ENCODE data around the gene TRIM60.
"Not testable (repeated sequence)": the region's sequence is repeated elsewhere in the genome, so short reads cannot be mapped to it uniquely, and the experiment has no call there.

Gene TRIM60

GRCh38 chr4:165006886-165007285 lies 24.9 kb upstream of the TRIM60 start:
- Histone ChIP-seq H3K4me3 (ENCODE audit: low read depth in 1 of 2, low read length in 2 of 2) (no peak overlapping the region), H3K27ac (ENCODE audit: low read depth, low read length) (no peak overlapping the region), H3K27me3 (ENCODE audit: control insufficient read depth in 1 of 2, insufficient read depth in 2 of 2, low read length in 2 of 2) (peaks cover 0 to 6% of the 10 kb centered on the region in 2 donors), H3K36me3 (ENCODE audit: control insufficient read depth in 1 of 2, insufficient read depth in 2 of 2, low read length in 2 of 2) (no peaks in the 10 kb centered on the region), H3K9me3 (ENCODE audit: control insufficient read depth in 1 of 2, low read length in 2 of 2) (no peaks in the 10 kb centered on the region), H3K4me1 (ENCODE audit: control insufficient read depth in 1 of 2, insufficient read depth in 2 of 2, low read length in 2 of 2) (no peaks in the 10 kb centered on the region), H3K9ac (ENCODE audit: low read depth in 1 of 2, low read length in 2 of 2) (no peak overlapping the region)

GRCh38 chr4:165009493-165010227 lies 22.1 kb upstream of the TRIM60 start:
- H3K27ac ChIP-seq (ENCODE audit: low read depth, low read length), result no peak overlapping the region
- no peaks in the 10 kb centered on the region for H3K9me3 ChIP-seq (ENCODE audit: control insufficient read depth in 1 of 2, low read length in 2 of 2)
- H3K27me3 ChIP-seq (ENCODE audit: control insufficient read depth in 1 of 2, insufficient read depth in 2 of 2, low read length in 2 of 2), result peaks cover 0 to 6% of the 10 kb centered on the region in 2 donors
- no peak overlapping the region for H3K4me3 ChIP-seq (ENCODE audit: low read depth in 1 of 2, low read length in 2 of 2)
- H3K9ac ChIP-seq (ENCODE audit: low read depth in 1 of 2, low read length in 2 of 2), result no peak overlapping the region
- no peaks in the 10 kb centered on the region for H3K36me3 ChIP-seq (ENCODE audit: control insufficient read depth in 1 of 2, insufficient read depth in 2 of 2, low read length in 2 of 2)
- no peaks in the 10 kb centered on the region for H3K4me1 ChIP-seq (ENCODE audit: control insufficient read depth in 1 of 2, insufficient read depth in 2 of 2, low read length in 2 of 2)

GRCh38 chr4:165010487-165010886 lies 21.3 kb upstream of the TRIM60 start:
- no peak overlapping the region for H3K4me3 ChIP-seq (ENCODE audit: low read depth in 1 of 2, low read length in 2 of 2)
- H3K27ac ChIP-seq (ENCODE audit: low read depth, low read length), result no peak overlapping the region
- no peaks in the 10 kb centered on the region for H3K36me3 ChIP-seq (ENCODE audit: control insufficient read depth in 1 of 2, insufficient read depth in 2 of 2, low read length in 2 of 2)
- H3K27me3 ChIP-seq (ENCODE audit: control insufficient read depth in 1 of 2, insufficient read depth in 2 of 2, low read length in 2 of 2), result peaks cover 0 to 6% of the 10 kb centered on the region in 2 donors
- no peak overlapping the region for H3K9ac ChIP-seq (ENCODE audit: low read depth in 1 of 2, low read length in 2 of 2)
- H3K9me3 ChIP-seq (ENCODE audit: control insufficient read depth in 1 of 2, low read length in 2 of 2), result no peaks in the 10 kb centered on the region
- H3K4me1 ChIP-seq (ENCODE audit: control insufficient read depth in 1 of 2, insufficient read depth in 2 of 2, low read length in 2 of 2), result no peaks in the 10 kb centered on the region

- H3K27me3 ChIP-seq (ENCODE audit: control insufficient read depth in 1 of 2, insufficient read depth in 2 of 2, low read length in 2 of 2), result peaks cover 0 to 6% of the 10 kb centered on the region in 2 donors
- no peak overlapping the region for H3K9ac ChIP-seq (ENCODE audit: low read depth in 1 of 2, low read length in 2 of 2)
These were observed 20.8 kb upstream of the TRIM60 start for GRCh38 chr4:165010991-165011390.

GRCh38 chr4:165011403-165011802 lies 20.4 kb upstream of the TRIM60 start:
- Histone ChIP-seq H3K27ac (ENCODE audit: low read depth, low read length) (no peak overlapping the region), H3K4me1 (ENCODE audit: control insufficient read depth in 1 of 2, insufficient read depth in 2 of 2, low read length in 2 of 2) (no peaks in the 10 kb centered on the region), H3K4me3 (ENCODE audit: low read depth in 1 of 2, low read length in 2 of 2) (no peak overlapping the region), H3K9ac (ENCODE audit: low read depth in 1 of 2, low read length in 2 of 2) (no peak overlapping the region), H3K27me3 (ENCODE audit: control insufficient read depth in 1 of 2, insufficient read depth in 2 of 2, low read length in 2 of 2) (peaks cover 0 to 6% of the 10 kb centered on the region in 2 donors), H3K9me3 (ENCODE audit: control insufficient read depth in 1 of 2, low read length in 2 of 2) (no peaks in the 10 kb centered on the region), H3K36me3 (ENCODE audit: control insufficient read depth in 1 of 2, insufficient read depth in 2 of 2, low read length in 2 of 2) (no peaks in the 10 kb centered on the region)

More at GRCh38 chr4:165010991-165011390, 20.8 kb upstream of the TRIM60 start:
- no peaks in the 10 kb centered on the region for H3K36me3 ChIP-seq (ENCODE audit: control insufficient read depth in 1 of 2, insufficient read depth in 2 of 2, low read length in 2 of 2)
- H3K4me1 ChIP-seq (ENCODE audit: control insufficient read depth in 1 of 2, insufficient read depth in 2 of 2, low read length in 2 of 2), result no peaks in the 10 kb centered on the region
- no peaks in the 10 kb centered on the region for H3K9me3 ChIP-seq (ENCODE audit: control insufficient read depth in 1 of 2, low read length in 2 of 2)
- H3K4me3 ChIP-seq (ENCODE audit: low read depth in 1 of 2, low read length in 2 of 2), result no peak overlapping the region
- no peak overlapping the region for H3K27ac ChIP-seq (ENCODE audit: low read depth, low read length)

GRCh38 chr4:165013691-165014090 lies 18.1 kb upstream of the TRIM60 start:
- H3K36me3 ChIP-seq (ENCODE audit: control insufficient read depth in 1 of 2, insufficient read depth in 2 of 2, low read length in 2 of 2), result no peaks in the 10 kb centered on the region
- no peaks in the 10 kb centered on the region for H3K4me1 ChIP-seq (ENCODE audit: control insufficient read depth in 1 of 2, insufficient read depth in 2 of 2, low read length in 2 of 2)
- no peak overlapping the region for H3K4me3 ChIP-seq (ENCODE audit: low read depth in 1 of 2, low read length in 2 of 2)
- H3K9me3 ChIP-seq (ENCODE audit: control insufficient read depth in 1 of 2, low read length in 2 of 2), result no peaks in the 10 kb centered on the region
- H3K9ac ChIP-seq (ENCODE audit: low read depth in 1 of 2, low read length in 2 of 2), result no peak overlapping the region
- peaks cover 0 to 6% of the 10 kb centered on the region in 2 donors for H3K27me3 ChIP-seq (ENCODE audit: control insufficient read depth in 1 of 2, insufficient read depth in 2 of 2, low read length in 2 of 2)
- H3K27ac ChIP-seq (ENCODE audit: low read depth, low read length), result no peak overlapping the region

GRCh38 chr4:165016971-165017370 lies 14.8 kb upstream of the TRIM60 start:
- Histone ChIP-seq H3K9me3 (ENCODE audit: control insufficient read depth in 1 of 2, low read length in 2 of 2) (no peaks in the 10 kb centered on the region), H3K9ac (ENCODE audit: low read depth in 1 of 2, low read length in 2 of 2) (no peak overlapping the region), H3K4me1 (ENCODE audit: control insufficient read depth in 1 of 2, insufficient read depth in 2 of 2, low read length in 2 of 2) (no peaks in the 10 kb centered on the region), H3K27me3 (ENCODE audit: control insufficient read depth in 1 of 2, insufficient read depth in 2 of 2, low read length in 2 of 2) (no peaks in the 10 kb centered on the region), H3K4me3 (ENCODE audit: low read depth in 1 of 2, low read length in 2 of 2) (no peak overlapping the region), H3K27ac (ENCODE audit: low read depth, low read length) (no peak overlapping the region), H3K36me3 (ENCODE audit: control insufficient read depth in 1 of 2, insufficient read depth in 2 of 2, low read length in 2 of 2) (no peaks in the 10 kb centered on the region)

- not testable (repeated sequence) for H3K27me3 ChIP-seq (ENCODE audit: control insufficient read depth in 1 of 2, insufficient read depth in 2 of 2, low read length in 2 of 2); H3K36me3 ChIP-seq (ENCODE audit: control insufficient read depth in 1 of 2, insufficient read depth in 2 of 2, low read length in 2 of 2); H3K9ac ChIP-seq (ENCODE audit: low read depth in 1 of 2, low read length in 2 of 2); H3K4me1 ChIP-seq (ENCODE audit: control insufficient read depth in 1 of 2, insufficient read depth in 2 of 2, low read length in 2 of 2); H3K4me3 ChIP-seq (ENCODE audit: low read depth in 1 of 2, low read length in 2 of 2); H3K27ac ChIP-seq (ENCODE audit: low read depth, low read length); H3K9me3 ChIP-seq (ENCODE audit: control insufficient read depth in 1 of 2, low read length in 2 of 2)
These were observed 11.8 kb upstream of the TRIM60 start for GRCh38 chr4:165019995-165020394.

GRCh38 chr4:165025782-165026181 lies 6.0 kb upstream of the TRIM60 start:
- H3K4me3 ChIP-seq (ENCODE audit: low read depth in 1 of 2, low read length in 2 of 2); H3K27ac ChIP-seq (ENCODE audit: low read depth, low read length); H3K9me3 ChIP-seq (ENCODE audit: control insufficient read depth in 1 of 2, low read length in 2 of 2); H3K4me1 ChIP-seq (ENCODE audit: control insufficient read depth in 1 of 2, insufficient read depth in 2 of 2, low read length in 2 of 2); H3K9ac ChIP-seq (ENCODE audit: low read depth in 1 of 2, low read length in 2 of 2); H3K27me3 ChIP-seq (ENCODE audit: control insufficient read depth in 1 of 2, insufficient read depth in 2 of 2, low read length in 2 of 2); H3K36me3 ChIP-seq (ENCODE audit: control insufficient read depth in 1 of 2, insufficient read depth in 2 of 2, low read length in 2 of 2): not testable (repeated sequence)

GRCh38 chr4:165027762-165028402 lies 3.9 kb upstream of the TRIM60 start:
- Histone ChIP-seq H3K36me3 (ENCODE audit: control insufficient read depth in 1 of 2, insufficient read depth in 2 of 2, low read length in 2 of 2) (no peaks in the 10 kb centered on the region), H3K4me1 (ENCODE audit: control insufficient read depth in 1 of 2, insufficient read depth in 2 of 2, low read length in 2 of 2) (no peaks in the 10 kb centered on the region), H3K4me3 (ENCODE audit: low read depth in 1 of 2, low read length in 2 of 2) (no peak overlapping the region), H3K27me3 (ENCODE audit: control insufficient read depth in 1 of 2, insufficient read depth in 2 of 2, low read length in 2 of 2) (no peaks in the 10 kb centered on the region), H3K9me3 (ENCODE audit: control insufficient read depth in 1 of 2, low read length in 2 of 2) (no peaks in the 10 kb centered on the region), H3K9ac (ENCODE audit: low read depth in 1 of 2, low read length in 2 of 2) (no peak overlapping the region), H3K27ac (ENCODE audit: low read depth, low read length) (no peak overlapping the region)

All from duodenal mucosa (tissue), 2 donors.